Mesendoderm (in vitro differentiated cells): ENCODE results near the gene IMMP2L.

Experiments
- DNase-seq: peaks from one replicate; pipeline ENCODE4 v3.0.0; 2013
- H2AK5ac ChIP-seq: 2 replicates; pipeline ENCODE4 v1.6.1; 2013; ENCODE audit warnings: low read length, inconsistent platforms
- H2BK120ac ChIP-seq: 2 replicates; pipeline ENCODE4 v1.6.1; 2013; ENCODE audit warnings: low read depth, mild to moderate bottlenecking, low read length, moderate library complexity, mixed read lengths
- H2BK15ac ChIP-seq: replicated peaks from 2 replicates; pipeline ENCODE4 v1.6.1; 2013; ENCODE audit warnings: low read depth, mild to moderate bottlenecking, moderate library complexity
- H2BK5ac ChIP-seq: 2 replicates; pipeline ENCODE4 v1.6.1; 2013; ENCODE audit warnings: low read length, inconsistent platforms
- H3K18ac ChIP-seq: 2 replicates; pipeline ENCODE4 v1.6.1; 2013; ENCODE audit warnings: mild to moderate bottlenecking, low read length, mixed read lengths
- H3K23ac ChIP-seq: one replicate; pipeline ENCODE4 v1.6.1; 2013; ENCODE audit warnings: low read length
- H3K27ac ChIP-seq: 2 replicates; pipeline ENCODE4 v1.5.1; 2013; ENCODE audit warnings: low read depth, mild to moderate bottlenecking, inconsistent platforms, low read length, moderate library complexity
- H3K27me3 ChIP-seq: 2 replicates; pipeline ENCODE4 v1.6.1; 2013; ENCODE audit warnings: low read length, control low read depth, mild to moderate bottlenecking, inconsistent platforms; ENCODE audit not compliant: insufficient read depth, poor library complexity
- H3K36me3 ChIP-seq: 2 replicates; pipeline ENCODE4 v1.6.1; 2013; ENCODE audit warnings: low read length, inconsistent platforms; ENCODE audit not compliant: control insufficient read depth, insufficient read depth
- H3K4ac ChIP-seq: one replicate; pipeline ENCODE4 v1.6.1; 2013; ENCODE audit warnings: low read depth, mild to moderate bottlenecking, low read length, moderate library complexity
- H3K4me1 ChIP-seq: 2 replicates; pipeline ENCODE4 v1.6.1; 2013; ENCODE audit warnings: low read depth, low read length, inconsistent platforms; ENCODE audit not compliant: control insufficient read depth
- H3K4me2 ChIP-seq: 2 replicates; pipeline ENCODE4 v1.6.1; 2013; ENCODE audit warnings: low read length
- H3K4me3 ChIP-seq: 2 replicates; pipeline ENCODE4 v1.5.1; 2013; ENCODE audit warnings: mild to moderate bottlenecking, low read length
- H3K56ac ChIP-seq: one replicate; pipeline ENCODE4 v1.6.1; 2013; ENCODE audit warnings: low read length
- H3K79me1 ChIP-seq: 2 replicates; pipeline ENCODE4 v1.6.1; 2013; ENCODE audit warnings: low read length, inconsistent platforms
- H3K79me2 ChIP-seq: 2 replicates; pipeline ENCODE4 v1.6.1; 2013; ENCODE audit warnings: mild to moderate bottlenecking, low read length; ENCODE audit not compliant: control insufficient read depth, insufficient read depth
- H3K9ac ChIP-seq: 2 replicates; pipeline ENCODE4 v1.6.1; 2013; ENCODE audit warnings: low read length, inconsistent platforms
- H4K5ac ChIP-seq: one replicate; pipeline ENCODE4 v1.6.1; 2013; ENCODE audit warnings: low read length
- H4K8ac ChIP-seq: one replicate; pipeline ENCODE4 v1.6.1; 2013; ENCODE audit warnings: low read depth, mild to moderate bottlenecking, control low read depth, low read length, moderate library complexity
- WGBS: extraction: QIAGEN DNeasy Blood & Tissue Kit; methylation state at CpG from one replicate; pipeline ENCODE4 v1.1.7; 2013; ENCODE audit warnings: low lambda C conversion rate, missing lambda C conversion rate; ENCODE audit not compliant: insufficient coverage; ENCODE audit errors: extremely low coverage; 5-methylcytosine and 5-hydroxymethylcytosine counted together

Gene IMMP2L

GRCh38 chr7:111050875-111051416 is 511.3 kb downstream of the IMMP2L start:
- Histone ChIP-seq H3K23ac (no peak overlapping the region), H2BK120ac (no peak overlapping the region), H3K4me1 (peaks cover 2% of the 10 kb centered on the region), H3K36me3 (no peaks in the 10 kb centered on the region), H3K79me2 (no peaks in the 10 kb centered on the region), H3K27me3 (no peaks in the 10 kb centered on the region), H3K18ac (no peak overlapping the region), H2BK5ac (no peak overlapping the region), H3K27ac (no peak overlapping the region), H3K4me2 (no peak overlapping the region), H2AK5ac (no peak overlapping the region), H3K9ac (no peak overlapping the region), H4K8ac (no peak overlapping the region), H4K5ac (no peak overlapping the region), H3K4me3 (no peak overlapping the region), H3K4ac (no peak overlapping the region), H2BK15ac (no peak overlapping the region), H3K56ac (no peak overlapping the region), H3K79me1 (no peaks in the 10 kb centered on the region)
- no CpG with 5 or more reads among the region's 2 CpGs for WGBS
- DNase-seq, result no peak

DNA sequence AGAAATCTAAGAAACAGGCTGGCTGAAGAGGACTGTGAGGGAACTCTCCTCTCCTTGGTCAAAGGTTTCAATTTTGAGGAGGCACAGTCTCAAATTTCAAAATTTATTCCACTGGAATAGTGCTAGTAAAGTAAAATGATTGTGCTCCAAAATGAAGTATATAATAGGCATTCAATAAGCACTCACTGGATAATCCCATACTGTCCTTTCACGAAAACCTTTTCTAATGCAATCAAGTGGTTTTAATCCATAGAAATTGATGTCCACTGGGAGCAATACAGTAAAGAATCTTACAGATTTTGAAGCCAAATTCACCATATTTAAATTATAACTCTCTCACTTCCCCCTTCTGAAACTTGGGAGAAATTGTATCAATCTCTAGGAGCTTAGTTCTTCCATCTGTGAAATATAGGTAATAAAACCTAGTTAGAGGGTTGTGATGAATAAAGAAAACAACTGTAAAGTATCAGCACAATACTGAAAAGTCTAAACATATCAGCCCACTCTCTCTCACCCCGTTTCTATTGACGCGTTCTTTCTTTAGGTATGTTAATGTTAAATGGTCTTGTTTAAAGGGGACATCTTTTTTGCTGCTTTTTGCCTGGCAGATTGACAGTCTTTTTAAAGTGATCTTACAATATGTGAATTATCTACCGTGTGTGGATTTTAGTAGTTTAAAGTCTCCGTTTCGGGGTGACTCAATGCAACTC is 512.2 kb downstream of the IMMP2L start:
- Histone ChIP-seq H2AK5ac (no peak overlapping the region), H3K23ac (no peak overlapping the region), H3K79me1 (no peaks in the 10 kb centered on the region), H3K4me3 (no peak overlapping the region), H3K18ac (no peak overlapping the region), H2BK120ac (no peak overlapping the region), H2BK5ac (no peak overlapping the region), H4K5ac (no peak overlapping the region), H3K4me2 (no peak overlapping the region), H3K36me3 (no peaks in the 10 kb centered on the region), H2BK15ac (no peak overlapping the region), H3K4ac (no peak overlapping the region), H3K27ac (no peak overlapping the region), H4K8ac (no peak overlapping the region), H3K9ac (no peak overlapping the region), H3K79me2 (no peaks in the 10 kb centered on the region), H3K27me3 (no peaks in the 10 kb centered on the region), H3K56ac (no peak overlapping the region), H3K4me1 (peaks cover 2% of the 10 kb centered on the region)
- no peak for DNase-seq
- WGBS, result no CpG with 5 or more reads among the region's 7 CpGs

- H2BK15ac ChIP-seq, result no peak overlapping the region
- H3K56ac ChIP-seq, result no peak overlapping the region
- H3K4ac ChIP-seq, result no peak overlapping the region
- H4K8ac ChIP-seq, result no peak overlapping the region
- H3K4me3 ChIP-seq, result no peak overlapping the region
- peaks cover 2% of the 10 kb centered on the region for H3K4me1 ChIP-seq
- no peak overlapping the region for H2AK5ac ChIP-seq
- H2BK120ac ChIP-seq, result no peak overlapping the region
- H3K36me3 ChIP-seq, result no peaks in the 10 kb centered on the region
- no peaks in the 10 kb centered on the region for H3K79me2 ChIP-seq
- H3K27me3 ChIP-seq, result no peaks in the 10 kb centered on the region
- no peak overlapping the region for H3K23ac ChIP-seq
- H4K5ac ChIP-seq, result no peak overlapping the region
- no peak overlapping the region for H3K18ac ChIP-seq
- DNase-seq, result no peak
- WGBS, result no CpG with 5 or more reads among the region's 4 CpGs
- no peak overlapping the region for H3K27ac ChIP-seq
- H3K79me1 ChIP-seq, result no peaks in the 10 kb centered on the region
- H3K9ac ChIP-seq, result no peak overlapping the region
- H3K4me2 ChIP-seq, result no peak overlapping the region
- no peak overlapping the region for H2BK5ac ChIP-seq
These were observed 514.7 kb downstream of the IMMP2L start for GRCh38 chr7:111047595-111047994.

DNA sequence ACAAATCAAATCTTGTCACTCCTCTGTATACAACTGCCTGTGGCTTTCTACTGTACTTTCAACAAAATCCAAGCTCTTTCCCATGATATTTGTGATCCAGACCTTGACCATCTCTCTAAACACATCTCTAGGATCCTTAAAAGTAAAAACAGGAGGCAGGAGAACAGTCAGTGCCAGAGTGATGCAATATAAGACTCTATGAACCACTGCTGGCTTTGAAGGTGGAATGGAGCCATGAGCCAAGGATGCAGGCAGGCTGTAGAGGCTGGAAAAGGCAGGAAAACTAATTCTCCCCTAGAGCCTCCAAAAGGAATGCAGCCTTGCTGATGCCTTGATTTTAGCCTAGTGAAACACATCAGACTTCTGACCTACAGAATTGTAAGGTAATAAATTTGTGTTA is 516.8 kb downstream of the IMMP2L start:
- no peak overlapping the region for H3K4me3 ChIP-seq
- no peak overlapping the region for H3K9ac ChIP-seq
- no peaks in the 10 kb centered on the region for H3K27me3 ChIP-seq
- H3K56ac ChIP-seq, result no peak overlapping the region
- no peak overlapping the region for H3K23ac ChIP-seq
- H2BK5ac ChIP-seq, result no peak overlapping the region
- H2AK5ac ChIP-seq, result no peak overlapping the region
- H3K27ac ChIP-seq, result no peak overlapping the region
- H3K4ac ChIP-seq, result no peak overlapping the region
- no peak overlapping the region for H3K4me2 ChIP-seq
- H3K18ac ChIP-seq, result no peak overlapping the region
- no peak overlapping the region for H2BK120ac ChIP-seq
- H2BK15ac ChIP-seq, result no peak overlapping the region
- no peaks in the 10 kb centered on the region for H3K4me1 ChIP-seq
- no peaks in the 10 kb centered on the region for H3K79me1 ChIP-seq
- no peak overlapping the region for H4K8ac ChIP-seq
- H3K79me2 ChIP-seq, result no peaks in the 10 kb centered on the region
- peak; percentile 27 for DNase-seq
- no peaks in the 10 kb centered on the region for H3K36me3 ChIP-seq
- no peak overlapping the region for H4K5ac ChIP-seq

DNA sequence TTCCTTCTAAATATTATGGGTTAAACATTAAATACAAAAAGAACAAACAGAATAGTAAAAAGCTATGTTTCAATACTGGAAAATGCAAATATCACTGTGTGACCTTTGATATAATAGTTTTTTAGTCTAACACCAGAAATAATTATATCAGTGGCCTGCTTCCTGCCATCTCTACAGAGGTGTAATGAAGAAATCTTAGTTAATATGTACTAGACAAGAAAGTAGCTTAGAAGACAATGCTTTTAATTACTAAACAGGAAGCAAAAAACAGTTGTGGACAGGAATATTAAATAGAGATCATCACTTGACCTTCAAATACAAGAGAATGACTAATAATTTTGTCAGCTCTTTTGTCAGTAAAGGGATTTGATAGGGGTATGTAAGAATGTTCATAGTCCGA is 518.7 kb downstream of the IMMP2L start:
- Histone ChIP-seq H2BK120ac (no peak overlapping the region), H4K5ac (no peak overlapping the region), H3K4me2 (no peak overlapping the region), H3K27me3 (no peaks in the 10 kb centered on the region), H3K56ac (no peak overlapping the region), H2BK5ac (no peak overlapping the region), H3K4me1 (no peaks in the 10 kb centered on the region), H3K36me3 (no peaks in the 10 kb centered on the region), H3K23ac (no peak overlapping the region), H2AK5ac (no peak overlapping the region), H3K27ac (no peak overlapping the region), H2BK15ac (no peak overlapping the region), H3K18ac (no peak overlapping the region), H3K79me1 (no peaks in the 10 kb centered on the region), H3K4ac (no peak overlapping the region), H3K79me2 (no peaks in the 10 kb centered on the region), H3K4me3 (no peak overlapping the region), H4K8ac (no peak overlapping the region), H3K9ac (no peak overlapping the region)
- DNase-seq, result no peak
- no CpG with 5 or more reads among the region's 1 CpG for WGBS

- Histone ChIP-seq H2BK5ac (no peak overlapping the region), H3K9ac (no peak overlapping the region), H4K8ac (no peak overlapping the region), H2BK120ac (no peak overlapping the region), H3K23ac (no peak overlapping the region), H4K5ac (no peak overlapping the region), H3K27ac (no peak overlapping the region), H3K36me3 (no peaks in the 10 kb centered on the region), H3K27me3 (no peaks in the 10 kb centered on the region), H3K4me3 (no peak overlapping the region), H3K4me2 (no peak overlapping the region), H2AK5ac (no peak overlapping the region), H3K56ac (no peak overlapping the region), H3K4ac (no peak overlapping the region), H2BK15ac (no peak overlapping the region), H3K79me2 (no peaks in the 10 kb centered on the region), H3K4me1 (no peaks in the 10 kb centered on the region), H3K18ac (no peak overlapping the region), H3K79me1 (no peaks in the 10 kb centered on the region)
- no peak for DNase-seq
- WGBS, result no CpG with 5 or more reads among the region's 2 CpGs
These were observed 519.5 kb downstream of the IMMP2L start for GRCh38 chr7:111042842-111043241.
